Loucy (cell line): Measurements from ENCODE around the gene NKX2-2.

Experiments
- CTCF ChIP-seq: fragments of 200-600 bp; sonication (generic); conservative IDR thresholded peaks from 2 replicates; pipeline ENCODE4 v1.5.1; 2014; ENCODE audit warnings: mild to moderate bottlenecking, antibody characterized with exemption, low read length
- EZH2phosphoT487 ChIP-seq: fragments of 200-600 bp; IDR thresholded peaks from 2 replicates; pipeline ENCODE4 v1.6.1; 2018; ENCODE audit warnings: antibody characterized with exemption, mild to moderate bottlenecking, moderate library complexity, borderline replicate concordance

GRCh38 chr20:21499641-21500040, 14.2 kb downstream of the NKX2-2 start:
- TF ChIP-seq CTCF (no peak), EZH2phosphoT487 (no peak)
